Fibroblast of lung (primary cell): Measurements from ENCODE around the gene NFE2.

Experiments
- CTCF ChIP-seq, 2 donors: IDR thresholded peaks in 1 of 2; conservative IDR thresholded peaks in 1 of 2; 1 replicate in 1 of 2; 2 replicates in 1 of 2; pipeline ENCODE4 v1.5.1; 2011 to 2012; ENCODE audit warnings: low read length in 2 of 2, control low read depth in 1 of 2, inconsistent platforms in 1 of 2, low read depth in 1 of 2, mild to moderate bottlenecking in 1 of 2
- EZH2 ChIP-seq: IDR thresholded peaks from 2 replicates; pipeline ENCODE4 v1.5.1; 2012; ENCODE audit warnings: low read length, control low read depth, mild to moderate bottlenecking; ENCODE audit errors: missing control alignments

- TF ChIP-seq CTCF (conservative IDR thresholded peaks at IDR 0.05 in 1 of 2, IDR thresholded peaks at IDR 0.05 in 1 of 2; ENCODE audit: low read depth in 1 of 2, low read length in 2 of 2) (no peak), EZH2 (no peak)
Measured at GRCh38 chr12:54272214-54272613, 28.6 kb downstream of the NFE2 start.
